Measurements from ENCODE around the gene ASPSCR1.
A peak's percentile ranks its signal among the peaks of the same experiment; 100 is the strongest.

ASPSCR1 gene

DNA sequence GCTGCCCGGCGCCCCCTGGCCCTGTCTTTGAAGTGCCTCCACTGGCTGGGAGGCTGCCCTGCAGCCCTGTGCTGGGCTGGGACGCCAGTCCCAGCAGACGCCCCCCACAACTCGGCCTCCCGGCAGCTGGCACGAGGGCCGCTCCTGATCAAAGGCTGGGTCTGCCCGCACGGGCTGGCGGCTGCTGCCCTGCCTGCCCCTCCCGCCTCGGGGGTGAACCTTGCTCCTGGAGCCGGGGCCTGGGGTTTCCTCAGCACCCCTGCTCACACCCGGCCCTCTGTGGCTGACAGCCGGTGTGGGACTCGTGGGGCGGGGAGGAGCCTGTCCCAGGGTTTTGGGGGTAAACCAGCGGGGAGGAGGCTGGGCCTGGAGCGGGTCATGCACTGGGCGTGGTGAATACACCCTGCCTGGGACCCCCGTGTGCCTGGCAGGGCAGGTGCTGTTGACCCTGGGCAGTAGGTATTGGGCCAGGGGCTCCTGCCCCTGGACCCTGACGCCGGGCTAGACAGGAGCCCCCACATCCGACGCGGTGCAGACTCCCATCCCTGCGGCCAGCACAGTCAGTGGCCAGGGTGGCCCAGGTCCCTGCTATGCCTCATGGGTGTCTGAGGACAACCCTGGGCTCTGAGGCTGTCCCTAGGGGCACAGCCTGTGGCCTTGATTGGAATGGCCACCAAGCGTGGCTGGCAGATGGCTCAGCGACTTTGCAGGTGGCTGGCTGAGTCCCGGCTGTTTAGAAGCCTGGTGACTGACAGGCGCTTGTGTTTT is 23.6 kb downstream of the ASPSCR1 start:
- TF ChIP-seq, protein P1, sequence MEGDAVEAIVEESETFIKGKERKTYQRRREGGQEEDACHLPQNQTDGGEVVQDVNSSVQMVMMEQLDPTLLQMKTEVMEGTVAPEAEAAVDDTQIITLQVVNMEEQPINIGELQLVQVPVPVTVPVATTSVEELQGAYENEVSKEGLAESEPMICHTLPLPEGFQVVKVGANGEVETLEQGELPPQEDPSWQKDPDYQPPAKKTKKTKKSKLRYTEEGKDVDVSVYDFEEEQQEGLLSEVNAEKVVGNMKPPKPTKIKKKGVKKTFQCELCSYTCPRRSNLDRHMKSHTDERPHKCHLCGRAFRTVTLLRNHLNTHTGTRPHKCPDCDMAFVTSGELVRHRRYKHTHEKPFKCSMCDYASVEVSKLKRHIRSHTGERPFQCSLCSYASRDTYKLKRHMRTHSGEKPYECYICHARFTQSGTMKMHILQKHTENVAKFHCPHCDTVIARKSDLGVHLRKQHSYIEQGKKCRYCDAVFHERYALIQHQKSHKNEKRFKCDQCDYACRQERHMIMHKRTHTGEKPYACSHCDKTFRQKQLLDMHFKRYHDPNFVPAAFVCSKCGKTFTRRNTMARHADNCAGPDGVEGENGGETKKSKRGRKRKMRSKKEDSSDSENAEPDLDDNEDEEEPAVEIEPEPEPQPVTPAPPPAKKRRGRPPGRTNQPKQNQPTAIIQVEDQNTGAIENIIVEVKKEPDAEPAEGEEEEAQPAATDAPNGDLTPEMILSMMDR (conservative IDR thresholded peaks at IDR 0.05; ENCODE audit: low read length): no peak
- no peak overlapping the region for H3K4me3 ChIP-seq (ENCODE audit: low read length)
- no peak for DNase-seq (ENCODE audit: low read depth)

DNA sequence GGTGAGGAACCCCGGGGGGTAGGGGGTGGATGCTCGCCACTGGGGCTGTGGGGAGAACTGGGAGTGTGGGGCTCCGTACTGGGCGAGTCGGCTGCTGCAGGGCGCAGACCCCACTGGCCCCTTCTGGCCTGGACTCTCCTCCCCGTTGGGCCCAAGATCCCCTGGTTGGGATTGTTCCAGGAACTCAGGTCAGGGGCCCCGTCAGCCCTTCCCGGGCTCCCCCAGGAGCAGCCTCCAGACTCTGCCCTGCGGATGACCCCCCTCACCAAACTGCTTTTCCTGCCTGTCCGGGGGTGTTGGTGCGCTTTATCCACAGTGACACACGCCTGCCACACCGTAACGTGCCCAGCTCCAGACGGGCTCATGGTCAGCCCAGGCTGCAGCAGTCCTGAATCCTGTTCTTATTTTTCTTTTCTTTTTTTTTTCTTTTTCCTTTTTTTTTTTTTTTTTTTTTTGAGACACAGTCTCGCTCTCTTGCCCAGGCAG is 24.2 kb downstream of the ASPSCR1 start:
- TF ChIP-seq, protein P1 (conservative IDR thresholded peaks at IDR 0.05; ENCODE audit: low read length): no peak
- H3K4me3 ChIP-seq (ENCODE audit: low read length): no peak overlapping the region
- DNase-seq (ENCODE audit: low read depth): no peak

DNA sequence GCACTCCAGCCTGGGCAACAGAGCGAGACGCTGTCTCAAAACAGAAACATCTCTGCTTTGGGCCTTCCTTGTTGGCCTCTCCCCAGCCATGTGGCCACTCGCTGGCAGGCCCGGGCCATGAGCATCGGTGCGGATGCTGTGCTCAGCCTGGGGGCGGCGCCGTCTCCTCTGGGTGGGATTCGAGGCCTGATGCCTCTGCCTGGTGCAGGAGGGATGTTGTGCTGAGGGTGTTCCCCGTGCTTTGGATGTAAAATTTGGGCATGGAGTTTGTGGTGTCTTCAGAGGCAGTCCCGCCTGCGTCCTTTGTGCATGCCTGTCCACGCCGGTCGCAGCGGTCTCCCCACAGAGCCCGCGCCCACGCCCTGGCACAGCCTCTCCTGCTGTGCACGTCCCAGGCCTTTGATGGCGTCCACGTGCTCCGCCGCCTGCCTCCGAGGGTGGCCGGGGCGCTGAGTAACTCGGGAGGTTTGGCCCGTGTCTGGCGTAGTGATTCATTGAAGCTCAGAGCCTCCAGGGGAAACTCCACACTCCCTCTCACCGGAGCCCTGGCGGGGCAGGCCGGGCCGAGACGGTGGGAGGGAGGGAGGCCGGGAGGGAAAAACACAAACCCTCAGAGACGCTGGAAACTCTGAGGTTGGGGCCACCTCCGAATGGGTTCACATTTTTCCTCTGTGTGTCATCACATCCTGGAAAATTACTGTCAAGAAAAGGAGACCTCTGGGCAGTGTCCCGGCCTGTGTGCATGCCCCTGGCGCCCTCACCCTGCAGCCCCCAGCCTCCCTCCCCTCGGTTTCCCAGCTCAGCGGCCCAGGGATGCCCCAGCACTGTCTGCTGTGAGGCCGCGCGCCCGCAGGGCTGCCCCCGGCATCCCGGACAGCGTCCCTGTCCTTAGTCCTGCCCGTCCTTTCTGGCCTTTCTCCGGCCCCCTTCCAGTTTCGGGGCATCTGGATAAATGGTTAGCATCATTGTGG is 26.3 kb downstream of the ASPSCR1 start:
- no peak overlapping the region for H3K4me3 ChIP-seq (ENCODE audit: low read length)
- DNase-seq (ENCODE audit: low read depth): peak; percentile 93
- TF ChIP-seq, protein P1 (conservative IDR thresholded peaks at IDR 0.05; ENCODE audit: low read length): no peak

DNA sequence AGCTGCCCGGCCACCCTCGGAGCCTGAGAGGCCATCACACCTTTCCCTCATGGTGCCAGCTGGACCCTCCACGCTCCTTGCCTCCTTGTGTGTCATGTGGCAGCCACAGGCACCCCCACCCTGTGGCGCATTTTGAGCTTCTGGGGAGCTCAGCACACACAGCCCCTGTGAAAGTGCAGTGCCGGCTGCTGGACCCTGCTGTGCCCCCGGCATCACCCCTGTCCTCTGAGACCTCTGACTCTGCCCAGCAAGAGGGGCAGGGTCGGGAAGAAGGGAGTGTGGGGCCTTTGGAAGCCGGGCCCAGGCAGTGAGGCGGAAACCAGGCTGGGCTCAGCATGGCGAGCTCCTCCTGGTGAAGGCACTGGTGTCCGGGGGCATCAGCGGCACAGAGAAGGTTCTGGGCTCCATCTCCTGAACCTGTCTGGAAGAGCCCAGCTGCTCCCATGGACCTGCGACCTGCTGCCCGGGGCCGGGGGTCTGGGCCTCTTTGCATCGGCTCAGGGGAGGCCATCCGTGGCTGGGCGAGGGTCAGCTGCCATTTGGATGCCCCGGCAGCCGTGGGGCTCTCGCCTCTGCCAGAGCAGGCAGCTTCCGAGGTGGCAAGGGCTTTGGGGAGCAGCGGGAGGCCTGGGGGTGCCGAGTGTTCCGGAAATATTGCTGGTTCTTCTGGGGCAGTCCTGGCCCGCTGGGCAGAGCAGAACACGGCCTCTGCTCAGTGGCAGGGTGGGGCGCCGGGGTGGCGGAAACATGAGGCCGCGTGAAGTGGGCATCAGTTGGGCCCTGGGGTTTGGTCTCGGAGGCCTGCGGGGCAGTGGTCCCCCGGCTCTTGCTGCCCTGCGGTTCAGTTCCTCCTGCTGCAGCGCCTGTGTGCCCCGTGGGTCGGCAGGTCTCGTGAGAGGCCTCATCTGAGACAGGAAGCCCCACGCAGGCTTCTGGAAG is 27.4 kb downstream of the ASPSCR1 start:
- H3K4me3 ChIP-seq (ENCODE audit: low read length): no peak overlapping the region
- TF ChIP-seq, protein P1 (conservative IDR thresholded peaks at IDR 0.05; ENCODE audit: low read length): no peak
- no peak for DNase-seq (ENCODE audit: low read depth)

DNA sequence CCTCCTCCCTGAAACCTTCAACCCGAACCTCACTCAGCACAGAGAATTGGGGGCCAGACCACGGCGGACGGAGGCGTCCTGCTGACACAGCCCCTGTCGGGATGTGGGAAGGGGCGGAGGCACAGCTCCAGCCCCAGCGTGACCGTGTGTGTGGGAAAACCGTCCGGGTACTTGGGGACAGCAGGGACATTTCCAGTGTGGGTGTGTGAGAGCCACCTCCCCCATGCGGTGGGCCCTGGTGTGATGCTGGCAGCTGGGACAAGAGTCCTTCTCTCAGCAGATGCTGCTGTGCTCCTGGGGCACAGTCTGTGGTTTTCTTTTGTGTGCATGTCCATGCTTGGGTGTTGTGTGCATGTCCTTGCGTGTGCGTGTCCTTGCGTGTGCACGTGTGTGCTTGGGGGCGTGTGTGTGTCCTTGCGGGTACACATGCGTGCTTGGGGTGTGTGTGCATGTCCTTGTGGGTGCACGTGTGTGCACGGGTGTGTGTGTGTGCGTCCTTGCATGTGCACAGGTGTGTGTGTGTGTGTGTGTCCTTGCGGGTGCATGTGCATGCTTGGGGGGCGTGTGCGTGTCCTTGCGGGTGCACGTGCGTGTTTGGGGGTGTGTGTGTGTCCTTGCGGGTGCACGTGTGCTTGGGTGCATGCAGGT is 28.4 kb downstream of the ASPSCR1 start:
- no peak for DNase-seq (ENCODE audit: low read depth)
- H3K4me3 ChIP-seq (ENCODE audit: low read length): no peak overlapping the region
- TF ChIP-seq, protein P1 (conservative IDR thresholded peaks at IDR 0.05; ENCODE audit: low read length): no peak
